GM21737 (cell line): ENCODE data around the gene NAA60.

Source experiments
- ATAC-seq: cut with Tn5 transposase; IDR thresholded peaks from one replicate; pipeline ENCODE4 v1.9.1; 2021; ENCODE audit warnings: mild to moderate bottlenecking, moderate library complexity; ENCODE audit not compliant: unreplicated experiment

Gene NAA60

DNA sequence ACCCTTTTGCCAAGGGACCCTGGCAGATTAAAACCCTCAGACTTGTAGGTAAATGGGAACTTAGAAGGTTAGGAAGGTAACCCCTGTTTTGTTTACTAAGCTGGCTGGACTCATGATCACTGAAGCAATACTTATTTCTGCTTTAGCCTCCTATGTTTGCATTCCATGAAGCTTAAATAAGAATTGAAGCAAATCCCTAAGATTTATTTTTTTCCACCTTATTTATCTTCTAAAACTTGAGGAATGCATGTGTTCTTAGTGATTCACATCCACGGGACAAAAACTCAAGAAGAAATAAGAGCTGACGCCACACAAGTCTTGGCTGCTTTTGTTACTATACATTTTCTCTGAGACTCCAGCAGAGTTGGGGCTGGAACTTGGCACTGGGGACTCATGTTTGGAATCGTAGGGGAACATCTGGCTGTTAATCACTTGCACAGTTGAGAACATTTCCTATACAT is 92.8 kb downstream of the NAA60 start:
- ATAC-seq: no peak
